Adrenal gland (tissue), 5 donors: Measurements from ENCODE around the gene PALMD.

Experiments used
- POLR2A ChIP-seq, 2 donors: fragments of 450-650 bp; IDR thresholded peaks; one replicate each; pipeline ENCODE4 v1.6.1; 2017; ENCODE audit warnings: antibody characterized with exemption in 2 of 2, mild to moderate bottlenecking in 2 of 2, moderate library complexity in 1 of 2
- TF ChIP-seq, protein P1 (sequence below), 6 experiments: fragments of 450-650 bp in 4 of 6; fragments of 200-600 bp in 2 of 6; sonication (generic) in 1 of 6; IDR thresholded peaks; 1 replicate in 5 of 6; 2 replicates in 1 of 6; pipeline versions ENCODE4 v1.5.1 to v1.8.0; 2016 to 2021; ENCODE audit warnings: antibody characterized with exemption in 6 of 6, mild to moderate bottlenecking in 2 of 6, moderate library complexity in 1 of 6
- donor health status: DM: no; HTN: no; CAD: no.

DNA sequence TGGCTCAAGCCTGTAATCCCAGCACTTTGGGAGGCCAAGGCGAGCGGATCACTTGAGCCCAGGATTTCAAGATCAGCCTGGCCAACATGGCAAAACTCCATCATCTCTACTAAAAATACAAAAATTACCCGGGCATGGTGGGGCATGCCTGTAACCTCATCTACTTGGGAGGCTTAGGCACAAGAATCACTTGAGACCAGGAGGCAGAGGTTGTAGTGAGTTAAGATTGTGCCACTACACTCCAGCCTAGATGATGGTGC, 12.0 kb downstream of the PALMD start:
- TF ChIP-seq, protein P1, sequence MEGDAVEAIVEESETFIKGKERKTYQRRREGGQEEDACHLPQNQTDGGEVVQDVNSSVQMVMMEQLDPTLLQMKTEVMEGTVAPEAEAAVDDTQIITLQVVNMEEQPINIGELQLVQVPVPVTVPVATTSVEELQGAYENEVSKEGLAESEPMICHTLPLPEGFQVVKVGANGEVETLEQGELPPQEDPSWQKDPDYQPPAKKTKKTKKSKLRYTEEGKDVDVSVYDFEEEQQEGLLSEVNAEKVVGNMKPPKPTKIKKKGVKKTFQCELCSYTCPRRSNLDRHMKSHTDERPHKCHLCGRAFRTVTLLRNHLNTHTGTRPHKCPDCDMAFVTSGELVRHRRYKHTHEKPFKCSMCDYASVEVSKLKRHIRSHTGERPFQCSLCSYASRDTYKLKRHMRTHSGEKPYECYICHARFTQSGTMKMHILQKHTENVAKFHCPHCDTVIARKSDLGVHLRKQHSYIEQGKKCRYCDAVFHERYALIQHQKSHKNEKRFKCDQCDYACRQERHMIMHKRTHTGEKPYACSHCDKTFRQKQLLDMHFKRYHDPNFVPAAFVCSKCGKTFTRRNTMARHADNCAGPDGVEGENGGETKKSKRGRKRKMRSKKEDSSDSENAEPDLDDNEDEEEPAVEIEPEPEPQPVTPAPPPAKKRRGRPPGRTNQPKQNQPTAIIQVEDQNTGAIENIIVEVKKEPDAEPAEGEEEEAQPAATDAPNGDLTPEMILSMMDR (IDR thresholded peaks at IDR 0.05), result no peak
- no peak for TF ChIP-seq POLR2A (IDR thresholded peaks at IDR 0.05)
